Keratinocyte (primary cell): ENCODE data around the gene LINC01488. TPM values are rescaled to one million over a fixed set of nuclear protein-coding genes. Genes with fewer than 3 reads are reported as not detected.

Source experiments
- DNase-seq: peaks from one replicate; pipeline ENCODE4 v3.0.0-alpha.2; 2011; ENCODE audit warnings: low read depth, missing footprints, low spot score
- FAIRE-seq: peaks from 2 replicates; lab custom pipeline; 2011; peaks lifted over from hg19 to GRCh38; lab: Jason Lieb, UNC
- H2AFZ ChIP-seq: 2 replicates; pipeline ENCODE4 v1.6.0; 2012; ENCODE audit warnings: low read length, control low read depth, inconsistent platforms; ENCODE audit not compliant: control insufficient read depth
- H3K27ac ChIP-seq: 2 replicates; pipeline ENCODE4 v1.5.1; 2011; ENCODE audit warnings: low read length; ENCODE audit not compliant: control insufficient read depth, insufficient read depth
- H3K27me3 ChIP-seq: 3 replicates; pipeline ENCODE4 v1.6.0; 2011; ENCODE audit warnings: low read length; ENCODE audit not compliant: control insufficient read depth, insufficient read depth; ENCODE audit errors: extremely low read depth
- H3K36me3 ChIP-seq, 2 experiments: 2 replicates in 1 of 2; 3 replicates in 1 of 2; pipeline ENCODE4 v1.5.1; 2011; ENCODE audit warnings: low read length in 2 of 2, mild to moderate bottlenecking in 1 of 2; ENCODE audit not compliant: control insufficient read depth in 2 of 2, insufficient read depth in 2 of 2; ENCODE audit errors: extremely low read depth in 1 of 2
- H3K4me1 ChIP-seq: 3 replicates; pipeline ENCODE4 v1.5.1; 2011; ENCODE audit warnings: low read length; ENCODE audit not compliant: control insufficient read depth, insufficient read depth; ENCODE audit errors: extremely low read depth
- H3K4me2 ChIP-seq: 3 replicates; pipeline ENCODE4 v1.6.0; 2011; ENCODE audit warnings: low read depth, low read length; ENCODE audit not compliant: control insufficient read depth, insufficient read depth; ENCODE audit errors: extremely low read depth
- H3K4me3 ChIP-seq, 3 experiments: fragments of 200-600 bp in 1 of 3; sonication (generic) in 1 of 3; 2 replicates in 2 of 3; 3 replicates in 1 of 3; pipeline ENCODE4 v1.5.1; 2011 to 2016; ENCODE audit warnings: low read length in 3 of 3, mild to moderate bottlenecking in 3 of 3, control low read depth in 2 of 3, inconsistent platforms in 1 of 3, low read depth in 1 of 3, mixed read lengths in 1 of 3, mixed run types in 1 of 3, moderate library complexity in 1 of 3; ENCODE audit not compliant: control insufficient read depth in 2 of 3, insufficient read depth in 2 of 3; ENCODE audit errors: extremely low read depth in 1 of 3
- H3K79me2 ChIP-seq: 2 replicates; pipeline ENCODE4 v1.6.0; 2012; ENCODE audit warnings: low read length; ENCODE audit not compliant: control insufficient read depth, insufficient read depth
- H3K9ac ChIP-seq: 3 replicates; pipeline ENCODE4 v1.6.0; 2011; ENCODE audit warnings: low read length; ENCODE audit not compliant: control insufficient read depth, insufficient read depth; ENCODE audit errors: extremely low read depth
- H3K9me1 ChIP-seq: 3 replicates; pipeline ENCODE4 v1.6.0; 2011; ENCODE audit warnings: low read length; ENCODE audit not compliant: control insufficient read depth, insufficient read depth; ENCODE audit errors: extremely low read depth
- H3K9me3 ChIP-seq: 2 replicates; pipeline ENCODE4 v1.5.1; 2012; ENCODE audit warnings: low read depth, low read length; ENCODE audit not compliant: control insufficient read depth
- H4K20me1 ChIP-seq: 3 replicates; pipeline ENCODE4 v1.6.0; 2011; ENCODE audit warnings: low read length; ENCODE audit not compliant: control insufficient read depth, insufficient read depth; ENCODE audit errors: extremely low read depth
- EZH2 ChIP-seq: IDR thresholded peaks from one replicate; pipeline ENCODE4 v1.6.1; 2012; ENCODE audit warnings: inconsistent platforms, mild to moderate bottlenecking, low read length, moderate library complexity
- dilution Hi-C: fragments of 300-500 bp; cut with MboI; formaldehyde crosslinking; loops from one replicate; pipeline ENCODE4 v1.7.0; 2020; ENCODE audit warnings: low sequenced_read_pairs; ENCODE audit not compliant: extremely low pct_ligation_motif_present
- polyA plus RNA-seq, 5 experiments: library from polyadenylated mRNA; depleted of rRNA in 3 of 5; stranded (reverse) in 3 of 5; stranded (forward) in 1 of 5; unstranded in 1 of 5; fragments of >200 nt; gene quantifications; 1 replicate in 1 of 5; 2 replicates in 3 of 5; 3 replicates in 1 of 5; pipeline versions ENCODE4 v1.2.1 to v1.2.3, GENCODE V29; 2011 to 2012; ENCODE audit warnings: missing spikeins in 2 of 5, low read depth in 1 of 5, low replicate concordance in 1 of 5
- TF ChIP-seq, protein P1 (sequence below), 3 experiments: IDR thresholded peaks in 1 of 3; conservative IDR thresholded peaks in 1 of 3; optimal IDR thresholded peaks in 1 of 3; 2 replicates in 2 of 3; 3 replicates in 1 of 3; pipeline versions ENCODE3 to v1.5.1; 2011; ENCODE audit warnings: low read length in 3 of 3, mild to moderate bottlenecking in 3 of 3, moderate library complexity in 2 of 3, control low read depth in 1 of 3, inconsistent platforms in 1 of 3; ENCODE audit not compliant: insufficient read depth in 2 of 3; ENCODE audit errors: extremely low read depth in 1 of 3

LINC01488 gene
- polyA plus RNA-seq, 1 donor (not counting 4 experiments of a cell fraction or from before 2014, with no cell fraction given), result not detected

DNA sequence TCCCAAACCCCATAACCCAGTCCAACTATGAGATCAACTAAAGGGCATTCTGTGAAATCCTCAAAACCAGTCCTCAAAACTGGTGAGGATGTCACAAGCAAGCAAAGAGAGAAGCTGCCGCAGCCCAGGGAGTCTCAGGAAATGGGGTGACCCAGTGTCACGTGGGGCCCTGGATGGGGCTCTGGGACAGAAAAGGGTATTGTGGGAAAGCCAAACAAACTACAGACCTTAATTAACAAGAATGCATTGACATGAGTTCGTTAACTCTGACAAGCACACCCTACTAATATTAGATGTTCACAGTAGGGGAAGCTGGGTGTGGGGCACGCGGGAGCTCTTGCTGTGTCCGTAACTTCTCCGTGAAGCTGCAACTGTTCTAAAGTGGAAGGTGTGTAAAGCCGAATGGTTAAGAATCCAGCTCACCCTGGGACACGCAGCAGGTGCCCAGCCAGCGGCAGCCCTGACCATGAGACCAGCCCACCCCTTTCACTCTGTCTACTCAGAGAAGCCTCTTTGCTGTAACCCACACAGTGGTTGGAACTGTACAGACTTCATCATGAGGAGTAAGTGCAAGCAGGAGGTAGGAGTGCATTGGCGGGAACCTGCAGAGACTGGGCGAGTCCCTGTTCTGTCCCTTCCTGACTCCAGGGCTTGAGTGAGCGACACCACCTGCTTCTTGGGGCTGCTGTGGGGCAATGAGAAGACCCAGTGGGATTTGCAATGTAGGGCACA is 17.9 kb downstream of the LINC01488 start:
- DNase-seq (no peak), FAIRE-seq (no peak)
- H3K4me3 ChIP-seq, result no peak overlapping the region
- no peaks in the 10 kb centered on the region for H3K9me3 ChIP-seq
- no peak for TF ChIP-seq EZH2
- TF ChIP-seq, protein P1, sequence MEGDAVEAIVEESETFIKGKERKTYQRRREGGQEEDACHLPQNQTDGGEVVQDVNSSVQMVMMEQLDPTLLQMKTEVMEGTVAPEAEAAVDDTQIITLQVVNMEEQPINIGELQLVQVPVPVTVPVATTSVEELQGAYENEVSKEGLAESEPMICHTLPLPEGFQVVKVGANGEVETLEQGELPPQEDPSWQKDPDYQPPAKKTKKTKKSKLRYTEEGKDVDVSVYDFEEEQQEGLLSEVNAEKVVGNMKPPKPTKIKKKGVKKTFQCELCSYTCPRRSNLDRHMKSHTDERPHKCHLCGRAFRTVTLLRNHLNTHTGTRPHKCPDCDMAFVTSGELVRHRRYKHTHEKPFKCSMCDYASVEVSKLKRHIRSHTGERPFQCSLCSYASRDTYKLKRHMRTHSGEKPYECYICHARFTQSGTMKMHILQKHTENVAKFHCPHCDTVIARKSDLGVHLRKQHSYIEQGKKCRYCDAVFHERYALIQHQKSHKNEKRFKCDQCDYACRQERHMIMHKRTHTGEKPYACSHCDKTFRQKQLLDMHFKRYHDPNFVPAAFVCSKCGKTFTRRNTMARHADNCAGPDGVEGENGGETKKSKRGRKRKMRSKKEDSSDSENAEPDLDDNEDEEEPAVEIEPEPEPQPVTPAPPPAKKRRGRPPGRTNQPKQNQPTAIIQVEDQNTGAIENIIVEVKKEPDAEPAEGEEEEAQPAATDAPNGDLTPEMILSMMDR (optimal IDR thresholded peaks at IDR 0.05 in 1 of 3, IDR thresholded peaks at IDR 0.05 in 1 of 3, conservative IDR thresholded peaks at IDR 0.05 in 1 of 3; ENCODE audit: extremely low read depth in 1 of 3, insufficient read depth in 2 of 3, low read length in 3 of 3), result no peak
- no peak overlapping the region for H3K4me2 ChIP-seq
- dilution Hi-C loops, result no loop called here
- H4K20me1 ChIP-seq, result no peaks in the 10 kb centered on the region
- no peak overlapping the region for H2AFZ ChIP-seq
- no peaks in the 10 kb centered on the region for H3K9me1 ChIP-seq
- no peak overlapping the region for H3K9ac ChIP-seq
- no peaks in the 10 kb centered on the region for H3K36me3 ChIP-seq
- no peak overlapping the region for H3K27ac ChIP-seq
- H3K27me3 ChIP-seq, result peaks cover 24% of the 10 kb centered on the region
- no peaks in the 10 kb centered on the region for H3K4me1 ChIP-seq
- H3K79me2 ChIP-seq, result no peaks in the 10 kb centered on the region

DNA sequence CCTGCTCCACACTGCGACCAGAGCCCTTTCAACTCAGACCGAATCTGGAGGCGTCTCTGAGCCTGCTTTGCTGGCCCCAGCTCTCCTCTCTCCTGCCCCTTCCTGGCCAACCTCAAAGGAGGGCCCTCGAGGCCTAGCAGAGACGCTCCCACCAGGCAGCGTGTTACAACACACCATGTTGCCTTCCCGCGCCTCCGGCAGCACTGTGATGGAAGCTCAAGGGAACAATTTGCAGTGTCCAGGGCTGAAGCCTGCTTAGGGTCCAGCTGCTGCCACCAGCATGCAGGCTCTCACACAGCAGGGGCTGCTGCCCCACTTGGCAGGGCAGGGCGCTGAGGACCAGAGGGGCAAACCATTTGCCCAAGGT is 18.4 kb downstream of the LINC01488 start:
- no peaks in the 10 kb centered on the region for H3K79me2 ChIP-seq
- H4K20me1 ChIP-seq, result no peaks in the 10 kb centered on the region
- FAIRE-seq, result no peak
- no peak for TF ChIP-seq EZH2
- TF ChIP-seq, protein P1 (optimal IDR thresholded peaks at IDR 0.05 in 1 of 3, IDR thresholded peaks at IDR 0.05 in 1 of 3, conservative IDR thresholded peaks at IDR 0.05 in 1 of 3; ENCODE audit: extremely low read depth in 1 of 3, insufficient read depth in 2 of 3, low read length in 3 of 3), result no peak
- dilution Hi-C loops, result no loop called here
- H3K9me3 ChIP-seq, result no peaks in the 10 kb centered on the region
- no peak overlapping the region for H2AFZ ChIP-seq
- H3K9ac ChIP-seq, result no peak overlapping the region
- no peaks in the 10 kb centered on the region for H3K36me3 ChIP-seq
- H3K27ac ChIP-seq, result no peak overlapping the region
- peaks cover 24% of the 10 kb centered on the region for H3K27me3 ChIP-seq
- DNase-seq, result no peak
- H3K9me1 ChIP-seq, result no peaks in the 10 kb centered on the region
- no peaks in the 10 kb centered on the region for H3K4me1 ChIP-seq
- no peak overlapping the region for H3K4me2 ChIP-seq
- no peak overlapping the region for H3K4me3 ChIP-seq
